SU-DHL-6 (cell line): Measurements from ENCODE around the gene RESP18.
"Not testable (repeated sequence)": the region's sequence is repeated elsewhere in the genome, so short reads cannot be mapped to it uniquely, and the experiment has no call there.

ENCODE experiments used
- H2AFZ ChIP-seq: fragments of 200-600 bp; sonication (generic); 2 replicates; pipeline ENCODE4 v1.6.1; 2014; ENCODE audit warnings: low read depth, mild to moderate bottlenecking, moderate library complexity, mixed read lengths, antibody characterized with exemption, low read length; ENCODE audit not compliant: severe bottlenecking
- H3F3A ChIP-seq: fragments of 200-600 bp; shearing (Covaris generic); 2 replicates; pipeline ENCODE4 v1.6.0; 2016; ENCODE audit warnings: antibody characterized with exemption, mild to moderate bottlenecking; ENCODE audit not compliant: insufficient read depth
- H3K27ac ChIP-seq: fragments of 200-600 bp; sonication (generic); 2 replicates; pipeline ENCODE4 v1.5.1; 2016; ENCODE audit warnings: low read depth, mild to moderate bottlenecking, low read length, moderate library complexity, mixed read lengths
- H3K27me3 ChIP-seq: fragments of 200-600 bp; sonication (generic), shearing (Covaris generic); 2 replicates; pipeline ENCODE4 v1.6.0; 2014; ENCODE audit warnings: mild to moderate bottlenecking, low read length
- H3K36me3 ChIP-seq: fragments of 200-600 bp; sonication (generic); 2 replicates; pipeline ENCODE4 v1.6.1; 2014; ENCODE audit warnings: mild to moderate bottlenecking, low read length, mixed read lengths
- H3K4me2 ChIP-seq: fragments of 300-600, 200-600 bp; shearing (Covaris generic), sonication (generic); 2 replicates; pipeline ENCODE4 v1.6.0; 2014; ENCODE audit warnings: low read length, low read depth, mild to moderate bottlenecking; ENCODE audit not compliant: poor library complexity, severe bottlenecking
- H3K4me3 ChIP-seq: fragments of 200-600 bp; sonication (generic); 2 replicates; pipeline ENCODE4 v1.5.1; 2014; ENCODE audit warnings: antibody characterized with exemption, low read length, mild to moderate bottlenecking, mixed read lengths; ENCODE audit not compliant: insufficient read depth, poor library complexity, severe bottlenecking
- H3K79me2 ChIP-seq: fragments of 200-600 bp; sonication (generic); 2 replicates; pipeline ENCODE4 v1.6.1; 2014; ENCODE audit warnings: mild to moderate bottlenecking, low read length, moderate library complexity; ENCODE audit not compliant: insufficient read depth
- H3K9ac ChIP-seq: fragments of 200-600 bp; sonication (generic); 2 replicates; pipeline ENCODE4 v1.7.0; 2014; ENCODE audit warnings: mild to moderate bottlenecking, low read length
- H3K9me2 ChIP-seq: fragments of 200-600 bp; sonication (generic); replicated peaks from 2 replicates; pipeline ENCODE4 v1.6.1; 2014; ENCODE audit warnings: low read length; ENCODE audit not compliant: insufficient read depth
- H3K9me3 ChIP-seq: fragments of 200-600 bp; sonication (generic); 2 replicates; pipeline ENCODE4 v1.6.1; 2014; ENCODE audit warnings: low read length, mixed read lengths; ENCODE audit not compliant: insufficient read depth
- H4K20me1 ChIP-seq: fragments of 200-600 bp; sonication (generic); 2 replicates; pipeline ENCODE4 v1.6.1; 2014; ENCODE audit warnings: low read depth, mild to moderate bottlenecking, antibody characterized with exemption, low read length, moderate library complexity, mixed read lengths
- CTCF ChIP-seq: fragments of 200-600 bp; sonication (generic); IDR thresholded peaks from one replicate; pipeline ENCODE4 v1.5.1; 2017; ENCODE audit warnings: antibody characterized with exemption, mild to moderate bottlenecking, low read length, moderate library complexity; ENCODE audit not compliant: insufficient read depth, poor library complexity, severe bottlenecking
- EZH2phosphoT487 ChIP-seq: fragments of 200-600 bp; sonication (generic), shearing (Covaris generic); conservative IDR thresholded peaks from 2 replicates; pipeline ENCODE4 v1.6.1; 2018; ENCODE audit warnings: mild to moderate bottlenecking, antibody characterized with exemption, low read length, moderate library complexity, mixed read lengths

RESP18 gene

GRCh38 chr2:219287580-219288265 lies 44.8 kb downstream of the RESP18 start:
- H3F3A ChIP-seq = no peaks in the 10 kb centered on the region
- no peak overlapping the region for H3K4me3 ChIP-seq
- no peaks in the 10 kb centered on the region for H3K79me2 ChIP-seq
- no peaks in the 10 kb centered on the region for H3K9me2 ChIP-seq
- H2AFZ ChIP-seq = no peak overlapping the region
- TF ChIP-seq EZH2phosphoT487 = no peak
- no peak for TF ChIP-seq CTCF
- no peaks in the 10 kb centered on the region for H4K20me1 ChIP-seq
- no peaks in the 10 kb centered on the region for H3K36me3 ChIP-seq
- no peaks in the 10 kb centered on the region for H3K27me3 ChIP-seq
- H3K4me2 ChIP-seq = no peak overlapping the region
- H3K9ac ChIP-seq = no peak overlapping the region
- no peaks in the 10 kb centered on the region for H3K9me3 ChIP-seq
- no peak overlapping the region for H3K27ac ChIP-seq

GRCh38 chr2:219287116-219287440 lies 45.5 kb downstream of the RESP18 start:
- not testable (repeated sequence) for H4K20me1 ChIP-seq, H3K79me2 ChIP-seq, H3K36me3 ChIP-seq, H3K9me2 ChIP-seq, H3K27me3 ChIP-seq, H3K4me3 ChIP-seq, H3K9me3 ChIP-seq, H3K27ac ChIP-seq, H3K4me2 ChIP-seq, H3F3A ChIP-seq, H3K9ac ChIP-seq, H2AFZ ChIP-seq

- Histone ChIP-seq H3K4me2 (no peak overlapping the region), H3K9me2 (no peaks in the 10 kb centered on the region), H3F3A (no peaks in the 10 kb centered on the region), H4K20me1 (no peaks in the 10 kb centered on the region), H3K4me3 (no peak overlapping the region), H3K27me3 (no peaks in the 10 kb centered on the region), H3K9me3 (no peaks in the 10 kb centered on the region), H3K27ac (no peak overlapping the region), H3K9ac (no peak overlapping the region), H3K79me2 (no peaks in the 10 kb centered on the region), H3K36me3 (no peaks in the 10 kb centered on the region), H2AFZ (no peak overlapping the region)
- TF ChIP-seq CTCF (no peak), EZH2phosphoT487 (no peak)
Observed at GRCh38 chr2:219286436-219287115, 46.0 kb downstream of the RESP18 start.

- TF ChIP-seq EZH2phosphoT487 (no peak), CTCF (no peak)
- no peaks in the 10 kb centered on the region for H3K79me2 ChIP-seq
- no peaks in the 10 kb centered on the region for H3K9me3 ChIP-seq
- H3K27ac ChIP-seq = no peak overlapping the region
- no peak overlapping the region for H2AFZ ChIP-seq
- H4K20me1 ChIP-seq = no peaks in the 10 kb centered on the region
- H3K9ac ChIP-seq = no peak overlapping the region
- no peaks in the 10 kb centered on the region for H3K9me2 ChIP-seq
- no peaks in the 10 kb centered on the region for H3F3A ChIP-seq
- H3K4me3 ChIP-seq = no peak overlapping the region
- H3K36me3 ChIP-seq = no peaks in the 10 kb centered on the region
- H3K4me2 ChIP-seq = no peak overlapping the region
- H3K27me3 ChIP-seq = no peaks in the 10 kb centered on the region
Observed at GRCh38 chr2:219285894-219286425, 46.6 kb downstream of the RESP18 start.
